Adrenal gland (tissue), 12 donors: ENCODE measurements around the gene SDK1. TPM values are rescaled to one million over a fixed set of nuclear protein-coding genes. Genes with fewer than 3 reads are reported as not detected.

Experiments
- DNase-seq, 7 donors: peaks; one replicate each; pipeline ENCODE4 v3.0.0-alpha.2; 2019 to 2020
- H3K27ac ChIP-seq, 5 donors: fragments of 200-600 bp; sonication (generic) in 4 of 5; 1 replicate in 3 of 5; 2 replicates in 2 of 5; pipeline versions ENCODE4 v1.5.1 to v1.8.0; 2016 to 2020; ENCODE audit warnings: mild to moderate bottlenecking in 1 of 5
- H3K27me3 ChIP-seq: fragments of 200-600 bp; 2 replicates; pipeline ENCODE4 v1.8.0; 2021
- H3K36me3 ChIP-seq, 2 donors: fragments of 200-600 bp; replicated peaks in 1 of 2; 1 replicate in 1 of 2; 2 replicates in 1 of 2; pipeline versions ENCODE4 v1.5.1 to v1.8.0; 2018 to 2022
- H3K4me1 ChIP-seq, 2 donors: fragments of 200-600 bp; replicated peaks in 1 of 2; 1 replicate in 1 of 2; 2 replicates in 1 of 2; pipeline versions ENCODE4 v1.5.1 to v1.8.0; 2018 to 2021
- H3K4me3 ChIP-seq, 4 donors: fragments of 200-600 bp; sonication (generic) in 3 of 4; one replicate each; pipeline ENCODE4 v1.5.1; 2016 to 2018
- H3K9me3 ChIP-seq, 3 donors: fragments of 200-600 bp; sonication (generic) in 1 of 3; replicated peaks in 1 of 3; 1 replicate in 2 of 3; 2 replicates in 1 of 3; pipeline versions ENCODE4 v1.5.1 to v1.8.0; 2016 to 2021
- POLR2A ChIP-seq, 2 donors: fragments of 450-650 bp; IDR thresholded peaks; one replicate each; pipeline ENCODE4 v1.6.1; 2017; ENCODE audit warnings: antibody characterized with exemption in 2 of 2, mild to moderate bottlenecking in 2 of 2, moderate library complexity in 1 of 2
- WGBS, 4 donors: extraction: QIAGEN DNeasy Blood & Tissue Kit in 2 of 4; methylation state at CpG; one replicate each; pipeline versions ENCODE4 v1.1.5 to v1.1.7; 2013 to 2017; 5-methylcytosine and 5-hydroxymethylcytosine counted together
- intact Hi-C, 2 donors: fragments of 100-400 bp; cut with DNase I; formaldehyde crosslinking; loops; one replicate each; pipeline versions ENCODE4 v1.14.1 to v1.15.0; 2022 to 2023
- polyA plus RNA-seq, 3 donors: library from polyadenylated mRNA; stranded (reverse); fragments of 200-250 nt in 2 of 3; fragments of 350-450 nt in 1 of 3; fragmentation: Illumina TruSeq in 1 of 3; extraction: RNeasy Lipid Tissue Mini Kit (QIAGEN cat#74804) in 1 of 3; gene quantifications; one replicate each; pipeline ENCODE4 v1.2.3, GENCODE V29; 2013 to 2014
- total RNA-seq, 9 donors: library from RNA; depleted of rRNA in 4 of 9; stranded (reverse); fragments of >200 nt in 4 of 9; fragments of 120-200 nt in 1 of 9; fragmentation: NEBNext Ultra II Directional in 1 of 9; extraction: Animal tissue kit (Norgen Biotek cat#: 25700) in 1 of 9; gene quantifications; one replicate each; pipeline versions ENCODE4 v1.1.0 to v1.2.4, GENCODE V29; 2013 to 2023
- TF ChIP-seq, protein P1 (sequence below), 6 experiments: fragments of 450-650 bp in 4 of 6; fragments of 200-600 bp in 2 of 6; sonication (generic) in 1 of 6; IDR thresholded peaks; 1 replicate in 5 of 6; 2 replicates in 1 of 6; pipeline versions ENCODE4 v1.5.1 to v1.8.0; 2016 to 2021; ENCODE audit warnings: antibody characterized with exemption in 6 of 6, mild to moderate bottlenecking in 2 of 6, moderate library complexity in 1 of 6
- donor health status: healthy with polysubstance abuse.
- donor health status: Bipolar disorder and iron deficiency.
- donor health status: DM: yes; HTN: yes; CAD: no.
- donor health status: DM: no; HTN: no; CAD: no.
- donor health status: DM: no; HTN: no; CAD: no.
- donor health status: DM: yes; HTN: yes; CAD: no.

SDK1 gene
- total and polyA plus RNA-seq, 12 donors = 0.50 to 3.6 (median 1.5) TPM

DNA sequence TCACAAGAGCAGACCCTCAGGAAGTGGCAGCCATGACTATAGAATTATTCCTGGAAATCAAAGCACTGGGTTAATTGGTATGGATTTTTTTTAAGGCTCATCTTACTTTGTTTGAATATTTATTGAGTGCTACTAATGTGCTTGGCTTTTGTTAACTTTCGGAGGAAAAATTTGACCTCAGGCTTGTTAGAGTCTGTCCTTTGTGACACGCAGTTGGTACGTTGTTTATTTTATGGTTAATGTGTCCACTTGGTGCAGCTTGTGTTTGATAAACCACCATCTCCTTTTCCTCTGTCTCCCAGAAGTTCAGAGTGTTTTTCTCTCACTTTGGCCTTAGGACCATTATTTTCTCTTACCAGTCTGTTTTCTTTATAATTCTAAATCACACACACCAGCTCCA is 268.6 kb downstream of the SDK1 start:
- intact Hi-C loops = no loop called here
- Histone ChIP-seq H3K9me3 (no peaks in the 10 kb centered on the region), H3K27ac (no peak overlapping the region), H3K36me3 (no peaks in the 10 kb centered on the region), H3K27me3 (no peaks in the 10 kb centered on the region), H3K4me1 (no peaks in the 10 kb centered on the region), H3K4me3 (no peak overlapping the region)
- no peak for DNase-seq
- no peak for TF ChIP-seq POLR2A (IDR thresholded peaks at IDR 0.05)
- TF ChIP-seq, protein P1, sequence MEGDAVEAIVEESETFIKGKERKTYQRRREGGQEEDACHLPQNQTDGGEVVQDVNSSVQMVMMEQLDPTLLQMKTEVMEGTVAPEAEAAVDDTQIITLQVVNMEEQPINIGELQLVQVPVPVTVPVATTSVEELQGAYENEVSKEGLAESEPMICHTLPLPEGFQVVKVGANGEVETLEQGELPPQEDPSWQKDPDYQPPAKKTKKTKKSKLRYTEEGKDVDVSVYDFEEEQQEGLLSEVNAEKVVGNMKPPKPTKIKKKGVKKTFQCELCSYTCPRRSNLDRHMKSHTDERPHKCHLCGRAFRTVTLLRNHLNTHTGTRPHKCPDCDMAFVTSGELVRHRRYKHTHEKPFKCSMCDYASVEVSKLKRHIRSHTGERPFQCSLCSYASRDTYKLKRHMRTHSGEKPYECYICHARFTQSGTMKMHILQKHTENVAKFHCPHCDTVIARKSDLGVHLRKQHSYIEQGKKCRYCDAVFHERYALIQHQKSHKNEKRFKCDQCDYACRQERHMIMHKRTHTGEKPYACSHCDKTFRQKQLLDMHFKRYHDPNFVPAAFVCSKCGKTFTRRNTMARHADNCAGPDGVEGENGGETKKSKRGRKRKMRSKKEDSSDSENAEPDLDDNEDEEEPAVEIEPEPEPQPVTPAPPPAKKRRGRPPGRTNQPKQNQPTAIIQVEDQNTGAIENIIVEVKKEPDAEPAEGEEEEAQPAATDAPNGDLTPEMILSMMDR (IDR thresholded peaks at IDR 0.05) = no peak
- WGBS, 4 donors = 63 to 76% (median 66%) methylated on average over 3 of the region's 3 CpGs

GRCh38 chr7:3573151-3573550 is 272.1 kb downstream of the SDK1 start:
- Histone ChIP-seq H3K36me3 (no peaks in the 10 kb centered on the region), H3K27ac (no peak overlapping the region), H3K4me3 (no peak overlapping the region), H3K27me3 (no peaks in the 10 kb centered on the region), H3K9me3 (no peaks in the 10 kb centered on the region), H3K4me1 (no peaks in the 10 kb centered on the region)
- DNase-seq = no peak
- TF ChIP-seq, protein P1 (IDR thresholded peaks at IDR 0.05) = no peak
- TF ChIP-seq POLR2A (IDR thresholded peaks at IDR 0.05) = no peak
- WGBS, 4 donors = 68 to 74% (median 70%) methylated on average over 6 of the region's 6 CpGs
- intact Hi-C loops = no loop called here

- no peaks in the 10 kb centered on the region for H3K27me3 ChIP-seq
- intact Hi-C loops = no loop called here
- no peaks in the 10 kb centered on the region for H3K9me3 ChIP-seq
- no peaks in the 10 kb centered on the region for H3K4me1 ChIP-seq
- WGBS, 4 donors = 81 to 87% (median 87%) methylated on average over 9 of the region's 9 CpGs
- DNase-seq = no peak
- TF ChIP-seq, protein P1 (IDR thresholded peaks at IDR 0.05) = no peak
- TF ChIP-seq POLR2A (IDR thresholded peaks at IDR 0.05) = no peak
- H3K4me3 ChIP-seq = no peak overlapping the region
- H3K36me3 ChIP-seq = no peaks in the 10 kb centered on the region
- H3K27ac ChIP-seq = no peak overlapping the region
Observed at GRCh38 chr7:3574386-3574785, 273.3 kb downstream of the SDK1 start.

- Histone ChIP-seq H3K9me3 (no peaks in the 10 kb centered on the region), H3K4me3 (no peak overlapping the region), H3K27me3 (no peaks in the 10 kb centered on the region), H3K27ac (no peak overlapping the region), H3K4me1 (no peaks in the 10 kb centered on the region), H3K36me3 (no peaks in the 10 kb centered on the region)
- WGBS, 4 donors = 84 to 91% (median 88%) methylated on average over 7 of the region's 7 CpGs
- TF ChIP-seq, protein P1 (IDR thresholded peaks at IDR 0.05) = no peak
- TF ChIP-seq POLR2A (IDR thresholded peaks at IDR 0.05) = no peak
- intact Hi-C loops = no loop called here
- DNase-seq = no peak
Observed at GRCh38 chr7:3575753-3576531, 274.9 kb downstream of the SDK1 start.
